NCI-H146 (cell line): Measurements from ENCODE around the gene RAD51D.
"Not testable (repeated sequence)": the region's sequence is repeated elsewhere in the genome, so short reads cannot be mapped to it uniquely, and the experiment has no call there.

Source experiments
- DNase-seq: peaks from one replicate; lab custom pipeline; 2025; lab: John Stamatoyannopoulos, UW

The RAD51D gene

GRCh38 chr17:35065880-35066279 lies 53.8 kb downstream of the RAD51D start:
- DNase-seq, result no peak

- DNase-seq, result no peak
Observed at GRCh38 chr17:35064516-35065215, 55.0 kb downstream of the RAD51D start.

GRCh38 chr17:35063514-35064223 lies 56.0 kb downstream of the RAD51D start, which contains the start of gene RFFL:
TSS of gene RFFL (minus strand) at chr17:35063707. CDS start at chr17:35026553, 37,154 bp downstream.
- peak; percentile 94 for DNase-seq

- no peak for DNase-seq
Observed at GRCh38 chr17:35062308-35062707, 57.4 kb downstream of the RAD51D start.

- no peak for DNase-seq
Observed at GRCh38 chr17:35057332-35057915, 62.2 kb downstream of the RAD51D start.

GRCh38 chr17:35056013-35056412 lies 63.6 kb downstream of the RAD51D start:
- no peak for DNase-seq

- no peak for DNase-seq
Observed at GRCh38 chr17:35053204-35053603, 66.5 kb downstream of the RAD51D start.

GRCh38 chr17:35052780-35053179 lies 66.9 kb downstream of the RAD51D start:
- DNase-seq, result no peak

- DNase-seq, result no peak
Observed at GRCh38 chr17:35052241-35052610, 67.4 kb downstream of the RAD51D start.

- no peak for DNase-seq
Observed at GRCh38 chr17:35051579-35052240, 68.0 kb downstream of the RAD51D start.

GRCh38 chr17:35051183-35051578 lies 68.5 kb downstream of the RAD51D start:
- DNase-seq, result no peak

GRCh38 chr17:35050170-35050569 lies 69.5 kb downstream of the RAD51D start:
- no peak for DNase-seq

GRCh38 chr17:35048685-35049379 lies 70.8 kb downstream of the RAD51D start:
- no peak for DNase-seq

GRCh38 chr17:35046740-35047283 lies 72.8 kb downstream of the RAD51D start:
- no peak for DNase-seq

GRCh38 chr17:35046245-35046644 lies 73.4 kb downstream of the RAD51D start:
- no peak for DNase-seq

GRCh38 chr17:35045458-35045979 lies 74.1 kb downstream of the RAD51D start:
- not testable (repeated sequence) for DNase-seq

GRCh38 chr17:35044181-35044580 lies 75.5 kb downstream of the RAD51D start:
- DNase-seq, result no peak
